Astrocyte of the spinal cord (primary cell): ENCODE results near the gene ADGRG1.

Experiments
- DNase-seq: peaks from one replicate; pipeline ENCODE4 v3.0.0; 2011; ENCODE audit warnings: low read depth, low spot score
- H3K4me3 ChIP-seq: 2 replicates; pipeline ENCODE4 v1.5.1; 2011; ENCODE audit warnings: low read depth, mild to moderate bottlenecking, low read length, moderate library complexity
- in situ Hi-C: cut with HindIII; loops from 2 replicates; pipeline ENCODE4 v1.10.0; 2017; ENCODE audit warnings: low sequenced_read_pairs
- TF ChIP-seq, protein P1 (sequence below): IDR thresholded peaks from 2 replicates; pipeline ENCODE4 v1.5.1; 2012; ENCODE audit warnings: low read depth, mild to moderate bottlenecking, low read length, inconsistent platforms

Gene ADGRG1

GRCh38 chr16:57656342-57656955, 28.0 kb downstream of the ADGRG1 start:
- H3K4me3 ChIP-seq: no peak overlapping the region
- TF ChIP-seq, protein P1, sequence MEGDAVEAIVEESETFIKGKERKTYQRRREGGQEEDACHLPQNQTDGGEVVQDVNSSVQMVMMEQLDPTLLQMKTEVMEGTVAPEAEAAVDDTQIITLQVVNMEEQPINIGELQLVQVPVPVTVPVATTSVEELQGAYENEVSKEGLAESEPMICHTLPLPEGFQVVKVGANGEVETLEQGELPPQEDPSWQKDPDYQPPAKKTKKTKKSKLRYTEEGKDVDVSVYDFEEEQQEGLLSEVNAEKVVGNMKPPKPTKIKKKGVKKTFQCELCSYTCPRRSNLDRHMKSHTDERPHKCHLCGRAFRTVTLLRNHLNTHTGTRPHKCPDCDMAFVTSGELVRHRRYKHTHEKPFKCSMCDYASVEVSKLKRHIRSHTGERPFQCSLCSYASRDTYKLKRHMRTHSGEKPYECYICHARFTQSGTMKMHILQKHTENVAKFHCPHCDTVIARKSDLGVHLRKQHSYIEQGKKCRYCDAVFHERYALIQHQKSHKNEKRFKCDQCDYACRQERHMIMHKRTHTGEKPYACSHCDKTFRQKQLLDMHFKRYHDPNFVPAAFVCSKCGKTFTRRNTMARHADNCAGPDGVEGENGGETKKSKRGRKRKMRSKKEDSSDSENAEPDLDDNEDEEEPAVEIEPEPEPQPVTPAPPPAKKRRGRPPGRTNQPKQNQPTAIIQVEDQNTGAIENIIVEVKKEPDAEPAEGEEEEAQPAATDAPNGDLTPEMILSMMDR: no peak
- DNase-seq: no peak
- in situ Hi-C loops: no loop called here

GRCh38 chr16:57657228-57657627, 28.8 kb downstream of the ADGRG1 start:
- TF ChIP-seq, protein P1: no peak
- in situ Hi-C loops: no loop called here
- DNase-seq: no peak
- no peak overlapping the region for H3K4me3 ChIP-seq

DNA sequence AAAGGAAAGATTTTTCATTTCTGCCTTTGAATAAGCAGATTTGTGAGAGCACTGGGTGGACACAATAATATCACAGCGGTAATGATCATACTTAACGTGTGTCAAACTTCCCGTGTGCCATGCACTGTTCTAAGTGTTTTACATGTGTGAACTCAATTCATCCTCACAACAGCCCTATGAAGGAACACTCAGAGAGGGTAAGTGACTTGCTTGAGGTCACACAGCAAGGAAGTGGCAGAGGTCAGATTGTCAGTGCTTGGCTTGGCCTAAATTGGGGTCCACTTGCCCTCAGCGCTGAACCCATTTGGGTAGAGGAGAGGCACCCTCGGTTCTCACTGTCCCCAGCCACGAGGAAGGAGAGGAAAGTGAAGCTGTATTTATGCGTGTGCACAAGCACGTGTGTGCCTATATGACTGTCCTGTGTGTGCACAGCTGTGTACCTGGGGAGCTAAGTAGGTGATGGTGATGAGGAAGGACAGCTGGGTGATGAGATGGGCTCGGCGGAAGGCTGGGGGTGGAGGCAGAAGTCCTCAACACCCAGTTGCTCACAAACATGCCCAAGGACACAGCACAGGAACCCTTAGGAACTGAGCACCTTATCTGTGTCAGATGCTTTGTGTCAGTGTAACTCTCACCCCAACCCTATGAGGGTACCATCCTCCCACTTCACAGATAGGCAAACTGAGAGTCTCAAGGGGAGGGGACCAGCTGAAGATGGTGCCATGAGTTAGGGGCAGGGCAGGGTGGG, 29.9 kb downstream of the ADGRG1 start:
- H3K4me3 ChIP-seq: no peak overlapping the region
- in situ Hi-C loops: no loop called here
- DNase-seq: no peak
- TF ChIP-seq, protein P1: no peak

DNA sequence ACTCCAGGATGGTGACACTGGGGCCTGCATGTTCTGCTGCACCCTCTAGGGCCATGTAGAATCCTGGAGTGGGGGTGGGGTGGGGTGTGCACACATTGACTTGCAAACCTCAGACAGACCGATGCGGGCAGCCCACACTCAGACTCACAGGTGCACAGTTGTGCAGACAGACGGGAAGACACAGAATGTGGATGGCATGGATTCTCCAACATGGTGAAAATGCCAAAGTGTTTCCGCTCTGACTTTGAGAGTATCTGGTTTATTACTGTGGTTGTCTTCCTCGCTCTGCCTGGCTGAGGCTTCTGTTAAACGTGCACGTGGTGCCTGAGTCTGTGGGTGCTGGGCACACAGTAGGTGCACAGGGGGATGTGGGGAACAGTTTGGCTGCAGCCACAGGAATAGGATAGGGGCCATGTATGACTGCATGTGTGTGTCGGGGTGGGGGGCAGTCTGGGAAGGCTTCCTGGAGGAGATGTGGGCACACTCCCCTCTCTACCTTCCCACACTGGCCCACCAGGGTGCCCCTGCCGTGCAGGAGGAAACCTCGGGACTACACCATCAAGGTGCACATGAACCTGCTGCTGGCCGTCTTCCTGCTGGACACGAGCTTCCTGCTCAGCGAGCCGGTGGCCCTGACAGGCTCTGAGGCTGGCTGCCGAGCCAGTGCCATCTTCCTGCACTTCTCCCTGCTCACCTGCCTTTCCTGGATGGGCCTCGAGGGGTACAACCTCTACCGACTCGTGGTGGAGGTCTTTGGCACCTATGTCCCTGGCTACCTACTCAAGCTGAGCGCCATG, 30.6 kb downstream of the ADGRG1 start:
- in situ Hi-C loops: no loop called here
- TF ChIP-seq, protein P1: no peak
- no peak overlapping the region for H3K4me3 ChIP-seq
- DNase-seq: no peak

DNA sequence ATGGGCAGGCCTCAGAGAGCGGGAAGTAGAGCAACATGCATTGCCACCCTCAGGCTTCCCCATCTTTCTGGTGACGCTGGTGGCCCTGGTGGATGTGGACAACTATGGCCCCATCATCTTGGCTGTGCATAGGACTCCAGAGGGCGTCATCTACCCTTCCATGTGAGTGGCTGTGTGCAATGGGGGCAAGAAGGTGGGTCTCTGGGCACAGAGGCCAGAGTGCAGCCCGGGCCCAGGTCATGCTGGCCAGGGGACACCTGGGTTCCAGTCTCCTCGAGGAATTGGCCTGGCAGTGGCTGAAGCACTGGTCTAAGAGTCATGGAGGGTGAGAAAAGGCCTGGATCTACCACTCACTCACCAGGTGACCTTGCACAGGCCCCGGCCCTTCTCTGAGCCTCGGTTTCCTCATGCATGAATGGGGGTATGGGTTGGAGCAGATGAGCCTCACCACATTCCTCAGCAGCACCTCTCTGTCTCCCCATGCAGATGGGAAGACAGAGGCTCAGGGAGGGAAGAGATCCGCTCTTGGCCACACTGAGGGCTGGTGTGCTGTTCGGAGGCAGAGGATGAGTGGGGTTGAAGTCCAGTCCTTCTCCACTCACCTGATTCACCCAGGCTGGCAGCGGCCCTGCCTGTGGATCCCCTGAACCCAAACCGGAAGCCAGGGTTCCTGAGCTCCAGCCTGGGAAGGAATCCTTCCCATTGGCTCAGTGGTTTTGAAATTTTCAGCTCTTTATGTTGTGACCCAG, 32.5 kb downstream of the ADGRG1 start:
- H3K4me3 ChIP-seq: no peak overlapping the region
- in situ Hi-C loops: no loop called here
- TF ChIP-seq, protein P1: no peak
- DNase-seq: no peak

- in situ Hi-C loops: no loop called here
- H3K4me3 ChIP-seq: no peak overlapping the region
- TF ChIP-seq, protein P1: no peak
- DNase-seq: no peak
Measured at GRCh38 chr16:57661510-57661909, 33.1 kb downstream of the ADGRG1 start.
